ENCODE data around the gene EIF3L. TPM values are rescaled to one million over a fixed set of nuclear protein-coding genes. Genes with fewer than 3 reads are reported as not detected.

Gene EIF3L
- total and polyA plus RNA-seq, 2 of the 8 experiments (the other 6 are each of a cell fraction or from before 2014, with no cell fraction given): 639 to 886 TPM

- H3K4ac ChIP-seq (replicated peaks; ENCODE audit: insufficient read length, low read depth, low read length): no peak overlapping the region
- H4K8ac ChIP-seq (ENCODE audit: extremely low read depth, insufficient read depth, low read length): peak overlapping the region; percentile 62
- peak overlapping the region; percentile 33 for H4K5ac ChIP-seq (ENCODE audit: insufficient read length, low read depth, low read length)
- H3K79me2 ChIP-seq (ENCODE audit: control insufficient read depth in 1 of 2, insufficient read depth in 2 of 2, low read length in 2 of 2): no peaks in the 10 kb centered on the region
- H4K20me1 ChIP-seq (replicated peaks in 1 of 2; ENCODE audit: control insufficient read depth in 1 of 2, insufficient read depth in 2 of 2, low read length in 2 of 2): no peaks in the 10 kb centered on the region
- no peak overlapping the region for H3K23ac ChIP-seq (ENCODE audit: insufficient read length)
- H2BK15ac ChIP-seq (ENCODE audit: low read length): peak overlapping the region; percentile 92
- DNase-seq (ENCODE audit: low read depth in 1 of 2, low spot score in 2 of 2): peak in 1 of 2 experiments; percentile 62
- no peak overlapping the region for H3K56ac ChIP-seq (replicated peaks; ENCODE audit: insufficient read length, low read depth, low read length)
- peaks cover 18% of the 10 kb centered on the region for H3K23me2 ChIP-seq (ENCODE audit: low read depth, low read length)
- no peak overlapping the region for H3K27ac ChIP-seq (ENCODE audit: low read depth, low read length)
- POLR2A ChIA-PET (ENCODE audit: partially characterized antibody): interaction anchor here (0.8 to 5.4 kb wide), 13 partner anchors 12 to 132 kb away, joined by 3 to 65 read pairs (median 6); partner anchors contain the start of genes ANKRD54, C22orf23, EIF3L and GCAT
- CTCF ChIA-PET (ENCODE audit: partially characterized antibody): interaction anchor here (1.1 to 3.1 kb wide), 5 partner anchors 12 to 252 kb away, joined by 3 to 17 read pairs (median 4); no protein-coding TSS in a partner anchor
- no peaks in the 10 kb centered on the region for H3K79me1 ChIP-seq (ENCODE audit: low read depth, low read length)
- peak overlapping the region; percentile 22 for H4K91ac ChIP-seq (replicated peaks; ENCODE audit: insufficient read length, low read length)
- FAIRE-seq: peak; percentile 66
- no peak overlapping the region; a peak in 1 of 7 replicates for H3K9ac ChIP-seq (replicated peaks in 1 of 4; ENCODE audit: extremely low read depth in 1 of 4, low read depth in 3 of 4, low read length in 3 of 4)
- H2BK20ac ChIP-seq (ENCODE audit: low read length): no peak overlapping the region; the same call in 1 of the 2 replicates
- H3K4me2 ChIP-seq (ENCODE audit: insufficient read depth in 1 of 2, low read depth in 2 of 2, low read length in 2 of 2): peak overlapping the region; percentile 51 to 56
- no peak overlapping the region for H2BK120ac ChIP-seq (replicated peaks; ENCODE audit: low read depth, low read length)
- no peak overlapping the region for H3K14ac ChIP-seq (ENCODE audit: insufficient read length)
- peak overlapping the region; percentile 61; the same call in 1 of the 2 replicates for H2BK5ac ChIP-seq (ENCODE audit: low read depth, low read length)
- WGBS, 2 experiments (ENCODE audit: extremely low coverage in 1 of 2, insufficient coverage in 1 of 2, insufficient read length in 1 of 2, insufficient replicate concordance in 2 of 2, low coverage in 1 of 2, low lambda C conversion rate in 2 of 2, missing lambda C conversion rate in 1 of 2): 63% methylated on average over 7 of the region's 8 CpGs; no CpG with 5 or more reads in 1 of the 2 experiments
- H3K27me3 ChIP-seq (replicated peaks in 1 of 4; ENCODE audit: control insufficient read depth in 3 of 4, extremely low read depth in 1 of 4, insufficient read depth in 3 of 4, low read length in 3 of 4): peaks cover 8 to 44% (median 41%) of the 10 kb centered on the region in 4 experiments
- peaks cover 5 to 40% (median 27%) of the 10 kb centered on the region in 4 experiments for H3K4me1 ChIP-seq (replicated peaks in 1 of 4; ENCODE audit: control insufficient read depth in 3 of 4, insufficient read depth in 4 of 4, low read length in 3 of 4)
- peak overlapping the region; percentile 97; the same call in 1 of the 2 replicates for H2BK12ac ChIP-seq (ENCODE audit: low read depth, low read length)
- H3K18ac ChIP-seq (ENCODE audit: extremely low read depth, low read length): peak overlapping the region; percentile 42
- H2AK5ac ChIP-seq (ENCODE audit: low read depth, low read length): 0 out of 2 replicates have a peak overlapping the region, but pooled peaks have one; percentile 17
- H2AFZ ChIP-seq (ENCODE audit: low read length): 0 out of 2 replicates have a peak overlapping the region, but pooled peaks have one; percentile 17
- H3K9me3 ChIP-seq (ENCODE audit: insufficient read depth in 2 of 2, low read depth in 1 of 2, low read length in 1 of 2): no peaks in the 10 kb centered on the region
- peak overlapping the region in 1 of 4 experiments; percentile 34; a peak in 1 of 8 replicates for H3K4me3 ChIP-seq (ENCODE audit: extremely low read depth in 1 of 4, insufficient read depth in 2 of 4, low read depth in 3 of 4, low read length in 4 of 4)
- H3K36me3 ChIP-seq (ENCODE audit: control insufficient read depth in 2 of 4, insufficient read depth in 4 of 4, low read length in 3 of 4): no peaks in the 10 kb centered on the region
- no peak for TF ChIP-seq ATF3 (IDR thresholded peaks at IDR 0.05; ENCODE audit: insufficient read depth, low read depth, low read length)
- no peak for TF ChIP-seq CHD2 (IDR thresholded peaks at IDR 0.05; ENCODE audit: low read length)
- no peak for TF ChIP-seq NANOG (IDR thresholded peaks at IDR 0.05; ENCODE audit: insufficient read depth, low read depth, low read length, poor library complexity, severe bottlenecking)
- no peak for TF ChIP-seq SIN3A (conservative IDR thresholded peaks at IDR 0.05 in 1 of 2, IDR thresholded peaks at IDR 0.05 in 1 of 2; ENCODE audit: low read depth in 1 of 2, low read length in 2 of 2)
- no peak for TF ChIP-seq PHF8 (conservative IDR thresholded peaks at IDR 0.05; ENCODE audit: low read depth, low read length)
- no peak for TF ChIP-seq SP2 (IDR thresholded peaks at IDR 0.05; ENCODE audit: low read length)
- no peak for TF ChIP-seq JUND (IDR thresholded peaks at IDR 0.05; ENCODE audit: low read length)
- TF ChIP-seq SIRT6 (IDR thresholded peaks at IDR 0.05; ENCODE audit: low read length): no peak
- no peak for TF ChIP-seq HDAC2 (IDR thresholded peaks at IDR 0.05; ENCODE audit: borderline replicate concordance in 1 of 2, low read depth in 2 of 2, low read length in 2 of 2)
- TF ChIP-seq CBX8 (IDR thresholded peaks at IDR 0.05; ENCODE audit: borderline replicate concordance, low read depth, low read length): no peak
Observed at GRCh38 chr22:37822079-37822833, 27.0 kb upstream of the EIF3L start.
